GM18499 (cell line): ENCODE data around the gene VPS16.

Source experiments
- ATAC-seq: cut with Tn5 transposase; IDR thresholded peaks from one replicate; pipeline ENCODE4 v1.9.1; 2021; ENCODE audit warnings: moderate number of reproducible peaks; ENCODE audit not compliant: insufficient read depth, unreplicated experiment

Gene VPS16

GRCh38 chr20:2840138-2840966 is at the start of gene VPS16, which contains the start of gene PCED1A:
VPS16 (plus strand) TSS chr20:2840745; CDS start chr20:2840775, 30 bp downstream.
PCED1A (minus strand) TSS chr20:2840655; CDS start chr20:2839912, 743 bp downstream.
- peak; percentile 66 for ATAC-seq

- ATAC-seq, result no peak
These were observed 47.1 kb upstream of the VPS16 start for GRCh38 chr20:2793471-2793870.

- no peak for ATAC-seq
These were observed 46.3 kb upstream of the VPS16 start for GRCh38 chr20:2794202-2794748.

GRCh38 chr20:2794866-2795447 is 45.6 kb upstream of the VPS16 start:
- no peak for ATAC-seq

GRCh38 chr20:2795451-2795850 is 45.1 kb upstream of the VPS16 start:
- no peak for ATAC-seq

- ATAC-seq, result no peak
These were observed 44.4 kb upstream of the VPS16 start for GRCh38 chr20:2796011-2796660.

GRCh38 chr20:2797136-2797983 is 43.2 kb upstream of the VPS16 start:
- no peak for ATAC-seq

- no peak for ATAC-seq
These were observed 42.3 kb upstream of the VPS16 start for GRCh38 chr20:2798095-2798805.

- no peak for ATAC-seq
These were observed 41.7 kb upstream of the VPS16 start for GRCh38 chr20:2798814-2799213.

- no peak for ATAC-seq
These were observed 41.3 kb upstream of the VPS16 start for GRCh38 chr20:2799271-2799670.

- no peak for ATAC-seq
These were observed 40.6 kb upstream of the VPS16 start for GRCh38 chr20:2799688-2800520.

GRCh38 chr20:2800521-2801285 is 39.8 kb upstream of the VPS16 start, which contains the start of gene CPXM1:
CPXM1 (minus strand) TSS chr20:2800627; CDS start chr20:2800572, 55 bp downstream.
- ATAC-seq, result no peak

GRCh38 chr20:2801286-2801728 is 39.2 kb upstream of the VPS16 start:
- ATAC-seq, result no peak

- ATAC-seq, result no peak
These were observed 36.3 kb upstream of the VPS16 start for GRCh38 chr20:2804041-2804828.

GRCh38 chr20:2804852-2805688 is 35.5 kb upstream of the VPS16 start:
- ATAC-seq, result no peak
